ENCODE measurements around the gene TMCC1. TPM values are rescaled to one million over a fixed set of nuclear protein-coding genes. Genes with fewer than 3 reads are reported as not detected.

TMCC1 gene
- polyA plus RNA-seq, 6 donors from 2014 or later: 4.0 to 7.4 (median 5.7) TPM

GRCh38 chr3:129605203-129605921 lies 288.1 kb downstream of the TMCC1 start:
- peaks cover 26 to 41% (median 40%) of the 10 kb centered on the region in 3 donors for H3K27me3 Mint-ChIP-seq
- peak overlapping the region; percentile 72 to 99 (median 94) for H3K4me3 Mint-ChIP-seq
- H3K4me1 Mint-ChIP-seq: peaks cover 16 to 19% (median 17%) of the 10 kb centered on the region in 3 donors
- H3K36me3 Mint-ChIP-seq: peaks cover 0 to 8% of the 10 kb centered on the region in 2 donors
- ATAC-seq (ENCODE audit: low read depth in 2 of 2) (peak; percentile 67 to 74), DNase-seq (peak; percentile 46)
- H3K27ac Mint-ChIP-seq: peak overlapping the region in 3 of 6 donors; percentile 85 to 95 (median 86)
- no peaks in the 10 kb centered on the region for H3K9me3 Mint-ChIP-seq

- peaks cover 24 to 41% (median 40%) of the 10 kb centered on the region in 3 donors for H3K27me3 Mint-ChIP-seq
- no peak for ATAC-seq (ENCODE audit: low read depth in 2 of 2)
- H3K4me3 Mint-ChIP-seq: peak overlapping the region in 7 of 8 donors; percentile 53 to 99 (median 71)
- H3K27ac Mint-ChIP-seq: peak overlapping the region in 1 of 6 donors; percentile 76
- no peaks in the 10 kb centered on the region for H3K9me3 Mint-ChIP-seq
- DNase-seq: no peak
- H3K4me1 Mint-ChIP-seq: peaks cover 16 to 19% (median 17%) of the 10 kb centered on the region in 3 donors
- H3K36me3 Mint-ChIP-seq: peaks cover 0 to 8% of the 10 kb centered on the region in 2 donors
These were observed 288.7 kb downstream of the TMCC1 start for GRCh38 chr3:129604767-129605166.

GRCh38 chr3:129603991-129604749 lies 289.3 kb downstream of the TMCC1 start:
- peak overlapping the region in 1 of 6 donors; percentile 39 for H3K27ac Mint-ChIP-seq
- H3K27me3 Mint-ChIP-seq: peaks cover 19 to 41% (median 40%) of the 10 kb centered on the region in 3 donors
- H3K4me1 Mint-ChIP-seq: peaks cover 16 to 19% (median 17%) of the 10 kb centered on the region in 3 donors

GRCh38 chr3:129603561-129603942 lies 290.0 kb downstream of the TMCC1 start:
- Mint-ChIP-seq H3K27me3 (peaks cover 19 to 39% (median 37%) of the 10 kb centered on the region in 3 donors), H3K4me1 (peaks cover 14 to 16% (median 16%) of the 10 kb centered on the region in 3 donors), H3K36me3 (peaks cover 0 to 8% of the 10 kb centered on the region in 2 donors), H3K4me3 (peak overlapping the region in 3 of 8 donors; percentile 50 to 66 (median 56)), H3K9me3 (no peaks in the 10 kb centered on the region), H3K27ac (no peak overlapping the region)
- ATAC-seq (ENCODE audit: low read depth in 2 of 2) (no peak), DNase-seq (no peak)

More at GRCh38 chr3:129603991-129604749, 289.3 kb downstream of the TMCC1 start:
- Mint-ChIP-seq H3K4me3 (peak overlapping the region in 4 of 8 donors; percentile 50 to 89 (median 68)), H3K36me3 (peaks cover 0 to 8% of the 10 kb centered on the region in 2 donors), H3K9me3 (no peaks in the 10 kb centered on the region)
- ATAC-seq (ENCODE audit: low read depth in 2 of 2): no peak
- no peak for DNase-seq

GRCh38 chr3:129602730-129603560 lies 290.6 kb downstream of the TMCC1 start:
- DNase-seq: no peak
- peaks cover 14 to 16% (median 14%) of the 10 kb centered on the region in 3 donors for H3K4me1 Mint-ChIP-seq
- no peak for ATAC-seq (ENCODE audit: low read depth in 2 of 2)
- H3K9me3 Mint-ChIP-seq: no peaks in the 10 kb centered on the region
- H3K4me3 Mint-ChIP-seq: peak overlapping the region in 1 of 8 donors; percentile 66
- H3K36me3 Mint-ChIP-seq: peaks cover 0 to 8% of the 10 kb centered on the region in 2 donors
- peaks cover 19 to 40% (median 36%) of the 10 kb centered on the region in 3 donors for H3K27me3 Mint-ChIP-seq
- H3K27ac Mint-ChIP-seq: no peak overlapping the region

- Mint-ChIP-seq H3K4me3 (no peak overlapping the region), H3K27ac (no peak overlapping the region), H3K4me1 (peaks cover 13% of the 10 kb centered on the region in 3 donors), H3K36me3 (peaks cover 0 to 6% of the 10 kb centered on the region in 2 donors), H3K27me3 (peaks cover 19 to 36% (median 36%) of the 10 kb centered on the region in 3 donors), H3K9me3 (no peaks in the 10 kb centered on the region)
- DNase-seq (no peak), ATAC-seq (ENCODE audit: low read depth in 2 of 2) (no peak)
These were observed 291.2 kb downstream of the TMCC1 start for GRCh38 chr3:129602309-129602708.

GRCh38 chr3:129601713-129602112 lies 291.8 kb downstream of the TMCC1 start:
- no peaks in the 10 kb centered on the region for H3K9me3 Mint-ChIP-seq
- H3K27ac Mint-ChIP-seq: no peak overlapping the region
- DNase-seq: no peak
- peak overlapping the region in 1 of 8 donors; percentile 55 for H3K4me3 Mint-ChIP-seq
- H3K4me1 Mint-ChIP-seq: peaks cover 7 to 8% (median 7%) of the 10 kb centered on the region in 3 donors
- H3K36me3 Mint-ChIP-seq: peaks cover 0 to under 1% of the 10 kb centered on the region in 2 donors
- H3K27me3 Mint-ChIP-seq: peaks cover 19 to 30% (median 30%) of the 10 kb centered on the region in 3 donors
- ATAC-seq (ENCODE audit: low read depth in 2 of 2): no peak

GRCh38 chr3:129600348-129600747 lies 293.2 kb downstream of the TMCC1 start:
- no peak for ATAC-seq (ENCODE audit: low read depth in 2 of 2)
- Mint-ChIP-seq H3K27ac (no peak overlapping the region), H3K4me3 (peak overlapping the region in 2 of 8 donors; percentile 52 to 65), H3K27me3 (peaks cover 19 to 24% (median 22%) of the 10 kb centered on the region in 3 donors), H3K36me3 (no peaks in the 10 kb centered on the region), H3K4me1 (peaks cover under 1 to 5% (median 3%) of the 10 kb centered on the region in 3 donors), H3K9me3 (no peaks in the 10 kb centered on the region)
- DNase-seq: no peak

GRCh38 chr3:129599607-129600006 lies 293.9 kb downstream of the TMCC1 start:
- DNase-seq (no peak), ATAC-seq (ENCODE audit: low read depth in 2 of 2) (no peak)
- Mint-ChIP-seq H3K9me3 (no peaks in the 10 kb centered on the region), H3K36me3 (no peaks in the 10 kb centered on the region), H3K27ac (peak overlapping the region in 2 of 6 donors; percentile 44 to 59), H3K27me3 (peaks cover 17 to 27% (median 17%) of the 10 kb centered on the region in 3 donors), H3K4me1 (peaks cover 0 to 5% (median 3%) of the 10 kb centered on the region in 3 donors), H3K4me3 (no peak overlapping the region)

- no peak overlapping the region for H3K4me3 Mint-ChIP-seq
- no peaks in the 10 kb centered on the region for H3K36me3 Mint-ChIP-seq
- peaks cover 3 to 7% (median 4%) of the 10 kb centered on the region in 3 donors for H3K4me1 Mint-ChIP-seq
- ATAC-seq (ENCODE audit: low read depth in 2 of 2): no peak
- H3K9me3 Mint-ChIP-seq: no peaks in the 10 kb centered on the region
- DNase-seq: no peak
- peaks cover 13 to 26% (median 13%) of the 10 kb centered on the region in 3 donors for H3K27me3 Mint-ChIP-seq
- H3K27ac Mint-ChIP-seq: peak overlapping the region in 1 of 6 donors; percentile 44
These were observed 294.4 kb downstream of the TMCC1 start for GRCh38 chr3:129599073-129599472.

- Mint-ChIP-seq H3K27ac (peak overlapping the region in 1 of 6 donors; percentile 79), H3K9me3 (no peaks in the 10 kb centered on the region), H3K36me3 (no peaks in the 10 kb centered on the region), H3K27me3 (peaks cover 13 to 27% (median 15%) of the 10 kb centered on the region in 3 donors), H3K4me1 (peaks cover 9 to 11% (median 9%) of the 10 kb centered on the region in 3 donors), H3K4me3 (no peak overlapping the region)
- DNase-seq: no peak
- ATAC-seq (ENCODE audit: low read depth in 2 of 2): no peak
These were observed 295.0 kb downstream of the TMCC1 start for GRCh38 chr3:129598484-129598883.

- Mint-ChIP-seq H3K36me3 (no peaks in the 10 kb centered on the region), H3K27me3 (peaks cover 13 to 32% (median 20%) of the 10 kb centered on the region in 3 donors), H3K27ac (peak overlapping the region in 1 of 6 donors; percentile 79), H3K4me1 (peaks cover 14 to 16% (median 14%) of the 10 kb centered on the region in 3 donors), H3K4me3 (no peak overlapping the region), H3K9me3 (no peaks in the 10 kb centered on the region)
- no peak for ATAC-seq (ENCODE audit: low read depth in 2 of 2)
- DNase-seq: no peak
These were observed 295.5 kb downstream of the TMCC1 start for GRCh38 chr3:129598000-129598381.
